HEK293 (cell line): Measurements from ENCODE around the gene TBC1D14.

Experiments
- CTCF ChIA-PET: fragments of 350-600 bp; formaldehyde crosslinking; extraction: SDS; loops from one replicate; lab custom pipeline; 2021; ENCODE audit warnings: antibody characterized with exemption; lab: Yijun Ruan, JAX
- POLR2A ChIA-PET: fragments of 300-600 bp; formaldehyde crosslinking; extraction: SDS; loops from one replicate; lab custom pipeline; 2020; ENCODE audit warnings: antibody characterized with exemption, inconsistent platforms; lab: Yijun Ruan, JAX
- H3K27ac ChIP-seq: fragments of 200-500 bp; sonication (Bioruptor generic); 2 replicates; pipeline ENCODE4 v1.5.1; 2014; ENCODE audit warnings: low read depth, low read length, control low read depth, inconsistent platforms; ENCODE audit errors: extremely low read depth
- H3K36me3 ChIP-seq, 2 experiments: fragments of 200-500 bp in 1 of 2; sonication (Bioruptor generic) in 1 of 2; 1 replicate in 1 of 2; 2 replicates in 1 of 2; pipeline ENCODE4 v1.5.1; 2014 to 2017; ENCODE audit warnings: inconsistent platforms in 2 of 2, low read length in 2 of 2; ENCODE audit not compliant: control insufficient read depth in 2 of 2, insufficient read depth in 1 of 2
- H3K4me1 ChIP-seq: fragments of 200-500 bp; sonication (Bioruptor generic); 2 replicates; pipeline ENCODE4 v1.5.1; 2014; ENCODE audit warnings: mild to moderate bottlenecking, low read length, inconsistent platforms; ENCODE audit not compliant: control insufficient read depth, insufficient read depth
- H3K4me3 ChIP-seq: 2 replicates; pipeline ENCODE4 v1.5.1; 2011; ENCODE audit warnings: low read depth, mild to moderate bottlenecking, control low read depth, low read length, moderate library complexity
- H3K9me3 ChIP-seq: fragments of 200-500 bp; sonication (Bioruptor generic); 2 replicates; pipeline ENCODE4 v1.5.1; 2014; ENCODE audit warnings: low read depth, low read length, inconsistent platforms; ENCODE audit not compliant: control insufficient read depth, insufficient read depth
- HOXA7 ChIP-seq: sonication (generic); formaldehyde crosslinking; IDR thresholded peaks from 2 replicates; pipeline ENCODE4 v1.8.1; 2022; ENCODE audit warnings: missing genetic modification reagents, borderline replicate concordance
- KLF10 ChIP-seq: fragments of 450-650 bp; IDR thresholded peaks from 2 replicates; pipeline ENCODE4 v1.5.1; 2018; ENCODE audit warnings: missing biosample characterization, mild to moderate bottlenecking, missing genetic modification characterization
- KLF16 ChIP-seq: fragments of 450-650 bp; formaldehyde crosslinking; IDR thresholded peaks from 2 replicates; pipeline ENCODE4 v1.5.1; 2017; ENCODE audit warnings: missing biosample characterization, missing genetic modification characterization
- ZFP41 ChIP-seq: fragments of 450-650 bp; formaldehyde crosslinking; IDR thresholded peaks from 2 replicates; pipeline ENCODE4 v1.5.1; 2016; ENCODE audit warnings: missing biosample characterization, missing genetic modification characterization, borderline replicate concordance
- ZNF114 ChIP-seq: fragments of 450-650 bp; formaldehyde crosslinking; IDR thresholded peaks from 2 replicates; pipeline ENCODE4 v1.5.0; 2017; ENCODE audit warnings: missing biosample characterization, missing genetic modification characterization
- ZNF121 ChIP-seq: fragments of 450-650 bp; formaldehyde crosslinking; IDR thresholded peaks from 2 replicates; pipeline ENCODE4 v1.5.1; 2016; ENCODE audit warnings: missing biosample characterization, missing genetic modification characterization
- ZNF155 ChIP-seq: fragments of 450-650 bp; formaldehyde crosslinking; IDR thresholded peaks from 2 replicates; pipeline ENCODE4 v1.5.1; 2016; ENCODE audit warnings: missing biosample characterization, missing genetic modification characterization
- ZNF223 ChIP-seq: fragments of 450-650 bp; formaldehyde crosslinking; IDR thresholded peaks from 2 replicates; pipeline ENCODE4 v1.5.1; 2016; ENCODE audit warnings: missing biosample characterization, missing genetic modification characterization
- ZNF302 ChIP-seq: fragments of 450-650 bp; formaldehyde crosslinking; IDR thresholded peaks from 2 replicates; pipeline ENCODE4 v1.5.1; 2016; ENCODE audit warnings: missing biosample characterization, missing genetic modification characterization, low read depth
- ZNF335 ChIP-seq: fragments of 450-650 bp; formaldehyde crosslinking; conservative IDR thresholded peaks from 2 replicates; pipeline ENCODE4 v1.5.1; 2016; ENCODE audit warnings: missing biosample characterization, missing genetic modification characterization
- ZNF548 ChIP-seq: fragments of 450-650 bp; formaldehyde crosslinking; IDR thresholded peaks from 2 replicates; pipeline ENCODE4 v1.5.1; 2016; ENCODE audit warnings: missing biosample characterization, missing genetic modification characterization
- ZNF600 ChIP-seq: fragments of 450-650 bp; formaldehyde crosslinking; IDR thresholded peaks from 2 replicates; pipeline ENCODE4 v1.5.1; 2016; ENCODE audit warnings: missing biosample characterization, missing genetic modification characterization
- ZNF626 ChIP-seq: fragments of 450-650 bp; sonication (Bioruptor Pico); formaldehyde crosslinking; IDR thresholded peaks from 2 replicates; pipeline ENCODE4 v1.5.1; 2018; ENCODE audit warnings: missing biosample characterization, missing genetic modification characterization, inconsistent platforms
- ZNF629 ChIP-seq: fragments of 450-650 bp; formaldehyde crosslinking; IDR thresholded peaks from 2 replicates; pipeline ENCODE4 v1.5.1; 2017; ENCODE audit warnings: missing biosample characterization, missing genetic modification characterization
- ZNF707 ChIP-seq: fragments of 450-650 bp; formaldehyde crosslinking; IDR thresholded peaks from 2 replicates; pipeline ENCODE4 v1.5.1; 2016; ENCODE audit warnings: missing biosample characterization, missing genetic modification characterization
- ZNF76 ChIP-seq: fragments of 450-650 bp; formaldehyde crosslinking; IDR thresholded peaks from 2 replicates; pipeline ENCODE4; 2016; ENCODE audit warnings: low read depth, missing biosample characterization, missing genetic modification characterization, borderline replicate concordance
- TF ChIP-seq, protein P1 (sequence below): sonication (generic); formaldehyde crosslinking; IDR thresholded peaks from 2 replicates; pipeline ENCODE4 v1.8.1; 2022; ENCODE audit warnings: mild to moderate bottlenecking, moderate library complexity, missing genetic modification reagents
- TF ChIP-seq, protein P2 (sequence below): fragments of 450-650 bp; IDR thresholded peaks from 2 replicates; pipeline ENCODE4 v1.5.1; 2018; ENCODE audit warnings: missing biosample characterization, mild to moderate bottlenecking, missing genetic modification characterization
- TF ChIP-seq, protein P3 (sequence below): fragments of 450-650 bp; formaldehyde crosslinking; IDR thresholded peaks from 2 replicates; pipeline ENCODE4 v1.5.1; 2016; ENCODE audit warnings: missing biosample characterization, missing genetic modification characterization

The TBC1D14 gene

DNA sequence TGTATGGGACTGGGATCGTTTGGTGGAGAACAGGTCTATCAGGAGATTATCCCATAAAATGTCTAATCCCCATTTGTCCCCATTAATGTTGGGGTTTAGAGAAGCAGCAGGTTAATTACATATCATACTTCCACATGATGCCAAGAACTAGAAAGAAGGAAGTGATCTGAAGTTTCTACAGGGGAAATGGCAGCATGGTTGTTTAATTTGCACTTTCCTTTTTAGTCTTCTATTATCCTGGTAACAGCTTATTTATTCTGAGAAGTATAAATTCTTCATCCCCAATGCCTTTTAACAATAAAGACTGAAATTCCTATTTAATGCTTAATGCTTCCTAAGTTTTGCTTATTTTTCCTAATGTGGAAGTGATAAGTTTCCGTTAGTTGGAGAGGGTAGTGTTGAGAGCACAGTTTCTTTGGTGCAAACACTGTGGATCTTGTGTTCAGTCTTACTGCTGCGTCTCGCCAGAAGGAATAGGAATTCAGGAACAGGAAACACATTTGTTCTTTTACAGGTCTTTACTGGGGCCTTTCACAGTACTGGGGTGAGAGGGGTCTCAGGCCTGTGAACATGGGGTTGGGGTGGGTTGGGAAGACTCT lies 74.0 kb downstream of the TBC1D14 start:
- Histone ChIP-seq H3K4me1 (peaks cover 8% of the 10 kb centered on the region), H3K27ac (no peak overlapping the region), H3K9me3 (no peaks in the 10 kb centered on the region), H3K4me3 (no peak overlapping the region), H3K36me3 (no peaks in the 10 kb centered on the region)
- ChIA-PET CTCF (interaction anchor here (1.0 to 2.6 kb wide), 2 partner anchors 10 to 100 kb away, joined by 3 to 18 read pairs; no protein-coding TSS in a partner anchor), POLR2A (no interaction called here)
- TF ChIP-seq, protein P1, sequence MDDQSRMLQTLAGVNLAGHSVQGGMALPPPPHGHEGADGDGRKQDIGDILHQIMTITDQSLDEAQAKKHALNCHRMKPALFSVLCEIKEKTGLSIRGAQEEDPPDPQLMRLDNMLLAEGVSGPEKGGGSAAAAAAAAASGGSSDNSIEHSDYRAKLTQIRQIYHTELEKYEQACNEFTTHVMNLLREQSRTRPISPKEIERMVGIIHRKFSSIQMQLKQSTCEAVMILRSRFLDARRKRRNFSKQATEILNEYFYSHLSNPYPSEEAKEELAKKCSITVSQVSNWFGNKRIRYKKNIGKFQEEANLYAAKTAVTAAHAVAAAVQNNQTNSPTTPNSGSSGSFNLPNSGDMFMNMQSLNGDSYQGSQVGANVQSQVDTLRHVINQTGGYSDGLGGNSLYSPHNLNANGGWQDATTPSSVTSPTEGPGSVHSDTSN = no peak
- TF ChIP-seq ZNF548 (no peak), ZNF335 (tag by site-specific recombination) (no peak), ZNF600 (tag by site-specific recombination) (no peak), ZNF121 (tag by site-specific recombination) (no peak), ZNF629 (tag by site-specific recombination) (no peak), HOXA7 (no peak), ZNF76 (no peak), ZFP41 (tag by site-specific recombination) (no peak), ZNF223 (tag by site-specific recombination) (no peak), ZNF114 (tag by site-specific recombination) (no peak), ZNF626 (tag by site-specific recombination) (no peak), ZNF707 (tag by site-specific recombination) (no peak), ZNF155 (tag by site-specific recombination) (no peak), KLF16 (tag by site-specific recombination) (no peak), KLF10 (tag by site-specific recombination) (no peak), ZNF302 (tag by site-specific recombination) (no peak)
- TF ChIP-seq, protein P2, sequence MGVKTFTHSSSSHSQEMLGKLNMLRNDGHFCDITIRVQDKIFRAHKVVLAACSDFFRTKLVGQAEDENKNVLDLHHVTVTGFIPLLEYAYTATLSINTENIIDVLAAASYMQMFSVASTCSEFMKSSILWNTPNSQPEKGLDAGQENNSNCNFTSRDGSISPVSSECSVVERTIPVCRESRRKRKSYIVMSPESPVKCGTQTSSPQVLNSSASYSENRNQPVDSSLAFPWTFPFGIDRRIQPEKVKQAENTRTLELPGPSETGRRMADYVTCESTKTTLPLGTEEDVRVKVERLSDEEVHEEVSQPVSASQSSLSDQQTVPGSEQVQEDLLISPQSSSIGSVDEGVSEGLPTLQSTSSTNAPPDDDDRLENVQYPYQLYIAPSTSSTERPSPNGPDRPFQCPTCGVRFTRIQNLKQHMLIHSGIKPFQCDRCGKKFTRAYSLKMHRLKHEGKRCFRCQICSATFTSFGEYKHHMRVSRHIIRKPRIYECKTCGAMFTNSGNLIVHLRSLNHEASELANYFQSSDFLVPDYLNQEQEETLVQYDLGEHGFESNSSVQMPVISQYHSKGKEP (tag by site-specific recombination) = no peak
- TF ChIP-seq, protein P3, sequence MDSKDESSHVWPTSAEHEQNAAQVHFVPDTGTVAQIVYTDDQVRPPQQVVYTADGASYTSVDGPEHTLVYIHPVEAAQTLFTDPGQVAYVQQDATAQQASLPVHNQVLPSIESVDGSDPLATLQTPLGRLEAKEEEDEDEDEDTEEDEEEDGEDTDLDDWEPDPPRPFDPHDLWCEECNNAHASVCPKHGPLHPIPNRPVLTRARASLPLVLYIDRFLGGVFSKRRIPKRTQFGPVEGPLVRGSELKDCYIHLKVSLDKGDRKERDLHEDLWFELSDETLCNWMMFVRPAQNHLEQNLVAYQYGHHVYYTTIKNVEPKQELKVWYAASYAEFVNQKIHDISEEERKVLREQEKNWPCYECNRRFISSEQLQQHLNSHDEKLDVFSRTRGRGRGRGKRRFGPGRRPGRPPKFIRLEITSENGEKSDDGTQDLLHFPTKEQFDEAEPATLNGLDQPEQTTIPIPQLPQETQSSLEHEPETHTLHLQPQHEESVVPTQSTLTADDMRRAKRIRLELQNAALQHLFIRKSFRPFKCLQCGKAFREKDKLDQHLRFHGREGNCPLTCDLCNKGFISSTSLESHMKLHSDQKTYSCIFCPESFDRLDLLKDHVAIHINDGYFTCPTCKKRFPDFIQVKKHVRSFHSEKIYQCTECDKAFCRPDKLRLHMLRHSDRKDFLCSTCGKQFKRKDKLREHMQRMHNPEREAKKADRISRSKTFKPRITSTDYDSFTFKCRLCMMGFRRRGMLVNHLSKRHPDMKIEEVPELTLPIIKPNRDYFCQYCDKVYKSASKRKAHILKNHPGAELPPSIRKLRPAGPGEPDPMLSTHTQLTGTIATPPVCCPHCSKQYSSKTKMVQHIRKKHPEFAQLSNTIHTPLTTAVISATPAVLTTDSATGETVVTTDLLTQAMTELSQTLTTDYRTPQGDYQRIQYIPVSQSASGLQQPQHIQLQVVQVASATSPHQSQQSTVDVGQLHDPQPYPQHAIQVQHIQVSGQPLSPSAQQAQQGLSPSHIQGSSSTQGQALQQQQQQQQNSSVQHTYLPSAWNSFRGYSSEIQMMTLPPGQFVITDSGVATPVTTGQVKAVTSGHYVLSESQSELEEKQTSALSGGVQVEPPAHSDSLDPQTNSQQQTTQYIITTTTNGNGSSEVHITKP (tag by site-specific recombination) = no peak
